ENCODE measurements around the gene BRICD5.

DNA sequence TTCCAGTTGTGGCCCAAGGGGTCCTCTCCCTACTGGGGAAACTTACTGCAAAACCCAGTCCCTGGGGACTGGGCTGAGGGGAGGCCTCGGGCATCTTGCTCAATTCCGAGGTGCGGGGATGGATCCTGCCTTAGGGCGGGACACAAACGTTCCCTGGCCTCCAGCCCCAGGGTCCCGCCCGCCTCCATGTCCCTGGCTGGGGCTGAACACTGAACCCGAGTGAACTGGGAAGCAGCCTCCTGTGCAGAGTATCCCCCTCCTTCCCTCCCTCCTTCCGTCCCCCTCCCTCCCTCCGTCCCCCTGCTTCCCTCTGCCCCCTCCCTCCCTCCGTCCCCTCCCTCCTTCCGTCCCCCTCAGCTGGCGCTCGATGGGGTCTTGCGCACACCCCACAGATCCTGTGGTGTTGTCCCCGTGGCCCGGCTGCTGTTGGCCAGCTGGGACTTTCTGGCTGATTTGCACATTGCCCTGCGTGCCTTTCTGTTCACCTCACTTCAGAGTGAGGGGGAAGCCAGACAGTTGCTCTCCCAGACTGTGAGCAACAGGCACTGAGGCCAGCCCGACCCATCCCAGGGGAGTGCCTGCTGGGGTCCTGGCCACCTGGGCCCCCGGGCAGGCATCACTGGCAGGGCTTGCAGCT is 49.6 kb downstream of the BRICD5 start:
- TF ChIP-seq POLR2A (IDR thresholded peaks at IDR 0.05; ENCODE audit: insufficient read depth in 1 of 2, low read depth in 2 of 2, low read length in 2 of 2) = no peak
- no peak for TF ChIP-seq EP300 (IDR thresholded peaks at IDR 0.05; ENCODE audit: low read depth in 2 of 2, low read length in 2 of 2)
- no peak for TF ChIP-seq EP300 (CRISPR knock-in tag; IDR thresholded peaks at IDR 0.05; ENCODE audit: borderline replicate concordance)
- TF ChIP-seq, protein P1, sequence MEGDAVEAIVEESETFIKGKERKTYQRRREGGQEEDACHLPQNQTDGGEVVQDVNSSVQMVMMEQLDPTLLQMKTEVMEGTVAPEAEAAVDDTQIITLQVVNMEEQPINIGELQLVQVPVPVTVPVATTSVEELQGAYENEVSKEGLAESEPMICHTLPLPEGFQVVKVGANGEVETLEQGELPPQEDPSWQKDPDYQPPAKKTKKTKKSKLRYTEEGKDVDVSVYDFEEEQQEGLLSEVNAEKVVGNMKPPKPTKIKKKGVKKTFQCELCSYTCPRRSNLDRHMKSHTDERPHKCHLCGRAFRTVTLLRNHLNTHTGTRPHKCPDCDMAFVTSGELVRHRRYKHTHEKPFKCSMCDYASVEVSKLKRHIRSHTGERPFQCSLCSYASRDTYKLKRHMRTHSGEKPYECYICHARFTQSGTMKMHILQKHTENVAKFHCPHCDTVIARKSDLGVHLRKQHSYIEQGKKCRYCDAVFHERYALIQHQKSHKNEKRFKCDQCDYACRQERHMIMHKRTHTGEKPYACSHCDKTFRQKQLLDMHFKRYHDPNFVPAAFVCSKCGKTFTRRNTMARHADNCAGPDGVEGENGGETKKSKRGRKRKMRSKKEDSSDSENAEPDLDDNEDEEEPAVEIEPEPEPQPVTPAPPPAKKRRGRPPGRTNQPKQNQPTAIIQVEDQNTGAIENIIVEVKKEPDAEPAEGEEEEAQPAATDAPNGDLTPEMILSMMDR (CRISPR knock-in tag; IDR thresholded peaks at IDR 0.05) = no peak
